GM21447 (cell line): Measurements from ENCODE around the gene DNAI4.
"Not testable (repeated sequence)": the region's sequence is repeated elsewhere in the genome, so short reads cannot be mapped to it uniquely, and the experiment has no call there.

Source experiments
- ATAC-seq: cut with Tn5 transposase; IDR thresholded peaks from one replicate; pipeline ENCODE4 v1.9.1; 2021; ENCODE audit not compliant: unreplicated experiment

The DNAI4 gene

GRCh38 chr1:66924756-66925557 lies at the start of gene DNAI4, which contains the start of gene MIER1:
Gene DNAI4 (minus strand): TSS chr1:66924856. CDS start chr1:66924831, 25 bp downstream.
Gene MIER1 (plus strand): TSS chr1:66924990. CDS start chr1:66925029, 39 bp downstream.
- ATAC-seq, result peak; percentile 92

GRCh38 chr1:66968574-66968973 lies 43.9 kb upstream of the DNAI4 start:
- ATAC-seq, result no peak

- not testable (repeated sequence) for ATAC-seq
Measured at GRCh38 chr1:66966188-66966873, 41.7 kb upstream of the DNAI4 start.

GRCh38 chr1:66957938-66958337 lies 33.3 kb upstream of the DNAI4 start:
- ATAC-seq, result no peak

- ATAC-seq, result peak; percentile 78
Measured at GRCh38 chr1:66954208-66954607, 29.6 kb upstream of the DNAI4 start.

GRCh38 chr1:66951513-66951912 lies 26.9 kb upstream of the DNAI4 start:
- ATAC-seq, result no peak

GRCh38 chr1:66947267-66947666 lies 22.6 kb upstream of the DNAI4 start:
- no peak for ATAC-seq

- ATAC-seq, result no peak
Measured at GRCh38 chr1:66945316-66945715, 20.7 kb upstream of the DNAI4 start.

- no peak for ATAC-seq
Measured at GRCh38 chr1:66944330-66945274, 19.9 kb upstream of the DNAI4 start.

- ATAC-seq, result no peak
Measured at GRCh38 chr1:66943361-66943969, 18.8 kb upstream of the DNAI4 start.

- no peak for ATAC-seq
Measured at GRCh38 chr1:66940981-66941380, 16.3 kb upstream of the DNAI4 start.

- ATAC-seq, result no peak
Measured at GRCh38 chr1:66938613-66939012, 14.0 kb upstream of the DNAI4 start.

GRCh38 chr1:66937529-66938234 lies 13.0 kb upstream of the DNAI4 start:
- no peak for ATAC-seq

- no peak for ATAC-seq
Measured at GRCh38 chr1:66933887-66934700, 9.4 kb upstream of the DNAI4 start.

- ATAC-seq, result no peak
Measured at GRCh38 chr1:66932291-66932690, 7.6 kb upstream of the DNAI4 start.

- ATAC-seq, result no peak
Measured at GRCh38 chr1:66931590-66931989, 6.9 kb upstream of the DNAI4 start.

- ATAC-seq, result no peak
Measured at GRCh38 chr1:66930823-66931174, 6.1 kb upstream of the DNAI4 start.

- peak; percentile 51 for ATAC-seq
Measured at GRCh38 chr1:66929999-66930822, 5.6 kb upstream of the DNAI4 start.

- ATAC-seq, result no peak
Measured at GRCh38 chr1:66929691-66929998, 5.0 kb upstream of the DNAI4 start.
